VCaP (cell line): Measurements from ENCODE around the gene SLC31A2.
A peak's percentile ranks its signal among the peaks of the same experiment; 100 is the strongest.

Experiments used
- H3K27ac ChIP-seq: fragments of 450-650 bp; 2 replicates; pipeline ENCODE4 v1.5.1; 2017
- TF ChIP-seq, protein P1 (sequence below): fragments of 450-650 bp; conservative IDR thresholded peaks from 2 replicates; pipeline ENCODE4 v1.5.1; 2017; ENCODE audit warnings: mild to moderate bottlenecking, moderate library complexity

Gene SLC31A2

DNA sequence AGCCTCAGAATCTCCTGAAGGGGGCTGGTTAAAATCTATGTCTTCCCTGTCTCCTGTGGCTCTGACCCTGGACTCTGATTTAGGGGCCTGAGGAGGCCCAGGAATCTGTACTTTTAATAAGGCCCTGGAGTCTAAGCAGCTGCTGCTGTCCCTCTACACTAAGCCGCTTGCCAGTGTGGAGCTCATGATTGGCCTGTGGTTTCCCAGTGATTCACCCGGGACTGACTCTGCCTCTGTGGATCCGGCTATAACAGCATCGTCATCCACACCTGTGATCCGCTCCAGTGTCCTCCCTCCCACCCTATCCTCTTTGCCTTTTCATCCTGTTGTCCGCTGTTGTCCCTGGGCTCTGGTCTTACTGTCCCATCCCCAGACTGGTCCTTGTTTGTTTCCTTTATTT lies 3.7 kb downstream of the SLC31A2 start:
- TF ChIP-seq, protein P1, sequence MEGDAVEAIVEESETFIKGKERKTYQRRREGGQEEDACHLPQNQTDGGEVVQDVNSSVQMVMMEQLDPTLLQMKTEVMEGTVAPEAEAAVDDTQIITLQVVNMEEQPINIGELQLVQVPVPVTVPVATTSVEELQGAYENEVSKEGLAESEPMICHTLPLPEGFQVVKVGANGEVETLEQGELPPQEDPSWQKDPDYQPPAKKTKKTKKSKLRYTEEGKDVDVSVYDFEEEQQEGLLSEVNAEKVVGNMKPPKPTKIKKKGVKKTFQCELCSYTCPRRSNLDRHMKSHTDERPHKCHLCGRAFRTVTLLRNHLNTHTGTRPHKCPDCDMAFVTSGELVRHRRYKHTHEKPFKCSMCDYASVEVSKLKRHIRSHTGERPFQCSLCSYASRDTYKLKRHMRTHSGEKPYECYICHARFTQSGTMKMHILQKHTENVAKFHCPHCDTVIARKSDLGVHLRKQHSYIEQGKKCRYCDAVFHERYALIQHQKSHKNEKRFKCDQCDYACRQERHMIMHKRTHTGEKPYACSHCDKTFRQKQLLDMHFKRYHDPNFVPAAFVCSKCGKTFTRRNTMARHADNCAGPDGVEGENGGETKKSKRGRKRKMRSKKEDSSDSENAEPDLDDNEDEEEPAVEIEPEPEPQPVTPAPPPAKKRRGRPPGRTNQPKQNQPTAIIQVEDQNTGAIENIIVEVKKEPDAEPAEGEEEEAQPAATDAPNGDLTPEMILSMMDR = no peak
- H3K27ac ChIP-seq = no peak overlapping the region

DNA sequence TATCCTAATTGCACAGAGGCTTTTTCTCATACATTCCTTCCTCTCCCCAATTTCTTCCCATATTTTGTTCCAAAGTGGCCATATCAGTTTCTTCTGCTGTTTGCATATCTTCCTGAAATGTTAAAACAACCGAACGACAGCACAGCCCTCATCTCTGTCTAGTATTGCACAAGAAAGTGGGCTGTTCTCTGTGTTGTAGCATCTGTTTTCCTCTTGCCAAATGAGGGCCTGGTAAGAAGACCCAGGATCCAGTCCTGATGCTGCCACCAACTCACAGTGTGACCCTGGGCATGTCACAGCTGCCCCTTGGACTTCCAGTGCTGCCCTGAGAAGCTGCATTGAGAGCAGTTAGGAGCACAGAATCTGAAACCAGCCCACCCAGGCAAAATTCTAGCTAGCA lies 4.1 kb downstream of the SLC31A2 start:
- TF ChIP-seq, protein P1 = no peak
- no peak overlapping the region for H3K27ac ChIP-seq

DNA sequence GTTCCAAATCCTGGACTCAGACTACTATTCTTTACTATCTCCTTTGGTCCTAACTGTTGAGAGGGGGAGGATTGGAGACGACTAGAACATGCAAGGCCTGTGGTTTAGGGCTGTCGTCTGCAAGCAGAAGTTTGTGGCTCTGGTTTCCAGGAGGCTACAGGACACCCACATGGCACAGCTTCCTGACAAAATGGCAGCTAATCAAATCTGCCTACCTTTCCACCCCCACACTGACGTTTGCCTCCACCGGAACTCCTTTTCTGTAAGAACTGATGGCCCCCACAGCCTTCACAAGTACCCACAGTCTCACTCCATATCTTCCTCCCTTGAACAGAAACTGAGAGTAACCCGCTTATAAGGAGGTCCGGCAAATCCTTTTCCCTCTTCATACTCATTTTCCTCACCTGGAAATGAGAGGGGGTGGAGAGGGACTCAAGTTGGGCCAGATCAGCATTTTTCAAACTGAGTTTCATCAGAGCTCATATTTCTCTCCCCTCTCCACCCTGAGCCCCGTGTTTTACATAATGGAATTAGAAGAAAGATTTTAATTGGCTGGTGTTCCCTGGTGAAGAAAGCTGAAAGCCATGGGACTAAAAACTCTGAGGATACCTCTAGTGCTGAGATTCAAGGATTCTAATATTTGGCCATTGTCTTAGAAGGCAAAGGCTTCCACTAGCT lies 5.2 kb downstream of the SLC31A2 start:
- H3K27ac ChIP-seq = no peak overlapping the region
- TF ChIP-seq, protein P1 = no peak

DNA sequence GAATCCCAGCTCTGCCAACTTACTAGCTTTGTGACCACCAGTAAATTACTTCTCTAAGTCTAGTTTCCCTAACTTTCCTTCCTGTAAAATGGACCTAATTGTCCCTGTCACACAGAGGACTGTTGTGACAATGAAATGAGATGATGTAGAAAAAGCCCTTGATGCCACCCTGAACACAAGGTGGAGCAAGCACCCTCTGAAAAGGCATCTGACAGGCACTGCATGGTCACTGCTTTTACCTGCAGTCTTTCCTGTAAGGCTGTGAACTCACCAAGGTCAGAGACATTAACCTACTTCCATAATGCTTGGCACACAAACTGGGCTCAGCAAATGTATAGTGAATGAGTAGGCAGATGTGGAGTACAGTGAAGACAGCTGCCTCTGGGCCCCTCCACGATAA lies 6.1 kb downstream of the SLC31A2 start:
- no peak overlapping the region for H3K27ac ChIP-seq
- TF ChIP-seq, protein P1 = peak; percentile 37

DNA sequence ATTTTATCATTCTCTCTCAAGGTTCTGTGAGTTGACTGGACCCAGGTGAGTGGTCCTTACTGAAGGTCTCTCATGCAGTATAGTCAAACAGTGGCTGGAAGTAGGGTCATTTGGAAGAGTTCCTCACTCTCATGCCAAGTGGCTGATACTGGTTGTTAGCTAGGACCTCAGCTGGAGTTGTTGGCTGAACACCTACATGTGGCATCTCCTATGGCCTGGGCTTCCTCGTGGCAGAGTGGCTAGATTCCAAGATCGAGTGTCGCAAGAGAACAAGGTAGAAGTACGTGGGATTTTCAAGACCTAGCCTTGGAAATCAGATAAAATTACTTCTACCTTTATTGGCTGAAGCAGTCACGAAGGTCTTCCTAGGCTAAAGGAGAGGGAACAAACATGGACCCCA lies 7.6 kb downstream of the SLC31A2 start:
- TF ChIP-seq, protein P1 = no peak
- no peak overlapping the region for H3K27ac ChIP-seq

DNA sequence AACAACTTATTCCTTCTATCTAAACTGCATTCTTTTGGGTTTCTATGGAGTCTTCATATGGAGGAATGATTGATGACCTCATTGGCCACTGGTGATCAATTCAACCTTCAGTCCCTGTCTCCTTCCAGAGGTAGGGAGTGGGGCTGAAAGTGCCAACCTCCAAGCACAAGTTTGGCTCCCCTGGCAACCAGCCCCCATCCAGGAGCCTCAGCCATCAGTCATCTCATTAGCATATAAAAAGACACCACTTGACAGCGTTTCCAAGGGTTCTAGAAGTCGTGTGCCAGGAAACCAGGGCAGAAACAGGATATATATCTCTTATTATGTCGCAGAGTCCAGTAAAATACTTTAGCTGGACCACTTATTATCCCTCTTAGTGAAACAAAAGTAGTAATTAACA lies 9.8 kb downstream of the SLC31A2 start:
- TF ChIP-seq, protein P1 = no peak
- no peak overlapping the region for H3K27ac ChIP-seq

DNA sequence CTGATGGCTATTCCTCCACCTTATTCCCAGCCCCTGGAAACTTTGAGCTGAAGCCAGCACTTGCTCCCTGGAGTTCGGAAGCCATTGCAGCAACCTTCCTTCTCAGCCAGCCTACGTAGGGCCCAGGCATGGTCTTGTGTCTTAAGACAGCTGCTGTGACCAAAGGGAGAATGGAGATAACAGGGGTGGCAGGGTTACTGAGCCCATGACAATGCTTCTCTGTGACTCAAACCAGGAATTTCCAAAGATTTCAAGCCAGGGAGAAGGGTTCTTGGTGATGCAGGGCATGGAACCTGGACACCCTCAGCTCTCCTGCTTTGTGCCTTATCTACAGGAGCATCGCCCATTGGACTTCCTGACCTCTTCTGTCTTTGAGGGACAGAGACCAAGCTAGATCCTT lies 12.2 kb downstream of the SLC31A2 start:
- no peak overlapping the region for H3K27ac ChIP-seq
- TF ChIP-seq, protein P1 = no peak
